Astrocyte (in vitro differentiated cells and primary cell): Measurements from ENCODE around the gene NR2F1.
"Not testable (repeated sequence)": the region's sequence is repeated elsewhere in the genome, so short reads cannot be mapped to it uniquely, and the experiment has no call there.

Experiments
- CTCF ChIP-seq: IDR thresholded peaks from 2 replicates; pipeline ENCODE4 v1.5.1; 2011; ENCODE audit warnings: low read depth, mild to moderate bottlenecking, inconsistent platforms, low read length, moderate library complexity; ENCODE audit not compliant: insufficient read depth
- EZH2 ChIP-seq: IDR thresholded peaks from 2 replicates; pipeline ENCODE4 v1.6.1; 2012; ENCODE audit warnings: mild to moderate bottlenecking, low read length, inconsistent platforms; ENCODE audit not compliant: insufficient read depth

GRCh38 chr5:93549594-93549993 is 33.4 kb upstream of the NR2F1 start:
- TF ChIP-seq CTCF, EZH2: not testable (repeated sequence)
